Liver (tissue), 9 donors: ENCODE measurements around the gene PIGT. TPM values are rescaled to one million over a fixed set of nuclear protein-coding genes. Genes with fewer than 3 reads are reported as not detected.

Experiments
- DNase-seq: peaks from one replicate; pipeline ENCODE4 v3.0.0-alpha.2; 2017; ENCODE audit warnings: low spot score
- H3K27ac ChIP-seq, 2 donors: one replicate each; pipeline ENCODE4 v1.7.0; 2013; ENCODE audit warnings: inconsistent platforms in 2 of 2, low read length in 2 of 2, control low read depth in 1 of 2, low read depth in 1 of 2, mild to moderate bottlenecking in 1 of 2
- H3K27me3 ChIP-seq, 4 donors: one replicate each; pipeline versions ENCODE4 v1.6.1 to v1.7.0; 2013; ENCODE audit warnings: low read length in 3 of 4, inconsistent platforms in 1 of 4, mild to moderate bottlenecking in 1 of 4, moderate library complexity in 1 of 4; ENCODE audit not compliant: control insufficient read depth in 4 of 4, insufficient read depth in 4 of 4
- H3K36me3 ChIP-seq, 4 donors: one replicate each; pipeline versions ENCODE4 v1.6.1 to v1.7.0; 2013; ENCODE audit warnings: low read length in 3 of 4, mild to moderate bottlenecking in 3 of 4, low read depth in 1 of 4, moderate library complexity in 1 of 4; ENCODE audit not compliant: control insufficient read depth in 4 of 4, insufficient read depth in 3 of 4
- H3K4me1 ChIP-seq, 4 donors: one replicate each; pipeline versions ENCODE4 v1.6.1 to v1.7.0; 2013; ENCODE audit warnings: low read length in 3 of 4, mild to moderate bottlenecking in 3 of 4, moderate library complexity in 1 of 4; ENCODE audit not compliant: control insufficient read depth in 4 of 4, insufficient read depth in 4 of 4
- H3K4me3 ChIP-seq, 3 donors: one replicate each; pipeline versions ENCODE4 v1.6.1 to v1.7.0; 2013; ENCODE audit warnings: low read length in 3 of 3, control low read depth in 1 of 3, low read depth in 1 of 3, mild to moderate bottlenecking in 1 of 3
- H3K9ac ChIP-seq, 2 donors: one replicate each; pipeline ENCODE4 v1.7.0; 2013; ENCODE audit warnings: low read length in 2 of 2, mild to moderate bottlenecking in 2 of 2, moderate library complexity in 2 of 2, control low read depth in 1 of 2, low read depth in 1 of 2
- H3K9me3 ChIP-seq, 4 donors: one replicate each; pipeline versions ENCODE4 v1.6.1 to v1.7.0; 2013; ENCODE audit warnings: low read length in 3 of 4; ENCODE audit not compliant: control insufficient read depth in 4 of 4
- ATF3 ChIP-seq: IDR thresholded peaks from 2 replicates; pipeline ENCODE4 v1.6.1; 2016; ENCODE audit warnings: antibody characterized with exemption
- EGR1 ChIP-seq, 2 donors: IDR thresholded peaks; 2 replicates each; pipeline ENCODE4 v1.6.1; 2016 to 2018; ENCODE audit warnings: antibody characterized with exemption in 2 of 2, low read depth in 2 of 2
- FOXA1 ChIP-seq: IDR thresholded peaks from 2 replicates; pipeline ENCODE4 v1.6.1; 2016; ENCODE audit warnings: antibody characterized with exemption
- FOXA2 ChIP-seq: IDR thresholded peaks from 2 replicates; pipeline ENCODE4 v1.6.1; 2016; ENCODE audit warnings: antibody characterized with exemption
- GABPA ChIP-seq, 2 donors: IDR thresholded peaks in 1 of 2; conservative IDR thresholded peaks in 1 of 2; 2 replicates each; pipeline ENCODE4 v1.6.1; 2016; ENCODE audit warnings: antibody characterized with exemption in 2 of 2, mild to moderate bottlenecking in 1 of 2, moderate library complexity in 1 of 2
- HNF4A ChIP-seq, 2 donors: conservative IDR thresholded peaks; 2 replicates each; pipeline ENCODE4 v1.6.1; 2016; ENCODE audit warnings: antibody characterized with exemption in 2 of 2, mild to moderate bottlenecking in 2 of 2
- HNF4G ChIP-seq: IDR thresholded peaks from 2 replicates; pipeline ENCODE4 v1.6.1; 2016; ENCODE audit warnings: antibody characterized with exemption
- JUND ChIP-seq, 2 donors: IDR thresholded peaks; 2 replicates each; pipeline ENCODE4 v1.6.1; 2016; ENCODE audit warnings: antibody characterized with exemption in 2 of 2
- MAX ChIP-seq: IDR thresholded peaks from 2 replicates; pipeline ENCODE4 v1.6.1; 2016; ENCODE audit warnings: antibody characterized with exemption
- RAD21 ChIP-seq, 2 donors: IDR thresholded peaks; 2 replicates each; pipeline ENCODE4 v1.6.1; 2016; ENCODE audit warnings: antibody characterized with exemption in 2 of 2, mild to moderate bottlenecking in 2 of 2
- RXRA ChIP-seq, 2 donors: IDR thresholded peaks; 2 replicates each; pipeline ENCODE4 v1.6.1; 2017 to 2018; ENCODE audit warnings: antibody characterized with exemption in 2 of 2, mild to moderate bottlenecking in 1 of 2
- SP1 ChIP-seq: IDR thresholded peaks from 2 replicates; pipeline ENCODE4 v1.6.1; 2018; ENCODE audit warnings: antibody characterized with exemption, mild to moderate bottlenecking
- YY1 ChIP-seq: IDR thresholded peaks from 2 replicates; pipeline ENCODE4 v1.6.1; 2016; ENCODE audit warnings: antibody characterized with exemption, mild to moderate bottlenecking
- WGBS: extraction: QIAGEN DNeasy Blood & Tissue Kit; methylation state at CpG from one replicate; pipeline ENCODE4 v1.1.7; 2013; 5-methylcytosine and 5-hydroxymethylcytosine counted together
- polyA plus RNA-seq, 2 donors: library from polyadenylated mRNA; stranded (reverse) in 1 of 2; unstranded in 1 of 2; fragments of 200-250 nt in 1 of 2; fragments of >200 nt in 1 of 2; fragmentation: Nextera tagmentation in 1 of 2; extraction: Ambion mirVana in 1 of 2; gene quantifications; one replicate each; pipeline versions ENCODE4 v1.2.1 to v1.2.3, GENCODE V29; 2013 to 2015
- total RNA-seq, 2 donors: library from RNA; depleted of rRNA; stranded (reverse); fragments of >200 nt; gene quantifications; one replicate each; pipeline ENCODE4 v1.2.3, GENCODE V29; 2014
- TF ChIP-seq, protein P1 (sequence below): fragments of 150-350 bp; IDR thresholded peaks from 2 replicates; pipeline ENCODE4 v1.5.1; 2017; ENCODE audit warnings: improper control_type of control experiment, low read depth, low read length; ENCODE audit not compliant: missing input control
- TF ChIP-seq, protein P2 (sequence below): IDR thresholded peaks from 2 replicates; pipeline ENCODE4 v1.6.1; 2016; ENCODE audit warnings: antibody characterized with exemption, mild to moderate bottlenecking
- TF ChIP-seq, protein P3 (sequence below): IDR thresholded peaks from 2 replicates; pipeline ENCODE4 v1.6.1; 2016; ENCODE audit warnings: antibody characterized with exemption
- donor health status: healthy.
- donor health status: healthy.
- donor health status: healthy.
- donor health status: healthy.
- donor health status: healthy.

PIGT gene
- total and polyA plus RNA-seq, 4 donors, result 14.4 to 64.5 (median 34.1) TPM

DNA sequence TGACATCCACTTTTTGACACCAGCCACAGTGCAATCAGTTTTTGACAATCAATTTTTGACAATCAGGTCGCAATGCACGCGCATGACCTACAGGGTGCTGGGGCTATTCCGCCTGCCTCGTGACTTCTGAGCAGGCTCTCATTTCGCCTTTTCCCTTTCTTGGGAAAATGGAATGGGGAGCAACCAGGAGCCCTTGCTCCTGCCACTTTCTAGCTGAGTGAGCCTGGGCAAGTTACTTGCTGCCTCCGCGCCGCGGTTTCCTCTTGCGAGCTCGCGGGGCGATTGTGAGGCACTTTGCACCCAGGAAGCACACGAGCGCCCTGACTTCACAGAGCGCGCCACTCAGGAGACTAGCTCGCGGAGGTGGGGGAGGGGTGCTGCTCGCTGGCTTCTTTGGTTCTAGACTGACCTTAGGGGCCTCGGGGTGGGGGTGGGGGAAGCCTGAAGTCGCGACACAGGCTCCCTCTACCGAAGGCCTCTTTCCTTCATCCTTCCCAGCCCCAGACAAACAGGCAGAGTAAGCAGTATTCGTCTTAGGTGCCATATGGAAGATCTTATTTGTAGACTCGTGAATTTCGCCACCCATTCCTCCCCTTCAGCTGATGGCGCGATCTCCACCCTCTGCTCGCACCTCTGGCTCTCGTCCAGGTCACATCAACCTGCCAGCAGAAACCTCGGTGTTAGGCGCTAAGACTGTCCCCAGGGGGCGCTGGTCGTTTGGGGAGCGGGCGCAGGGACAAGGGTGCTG lies 42.4 kb upstream of the PIGT start (continued):
- TF ChIP-seq ATF3 (no peak), RAD21 (IDR thresholded peaks at IDR 0.05) (peak; percentile 86 to 94), FOXA2 (no peak), MAX (no peak), SP1 (peak; percentile 38), FOXA1 (no peak), EGR1 (IDR thresholded peaks at IDR 0.05; ENCODE audit: low read depth in 2 of 2) (no peak)

DNA sequence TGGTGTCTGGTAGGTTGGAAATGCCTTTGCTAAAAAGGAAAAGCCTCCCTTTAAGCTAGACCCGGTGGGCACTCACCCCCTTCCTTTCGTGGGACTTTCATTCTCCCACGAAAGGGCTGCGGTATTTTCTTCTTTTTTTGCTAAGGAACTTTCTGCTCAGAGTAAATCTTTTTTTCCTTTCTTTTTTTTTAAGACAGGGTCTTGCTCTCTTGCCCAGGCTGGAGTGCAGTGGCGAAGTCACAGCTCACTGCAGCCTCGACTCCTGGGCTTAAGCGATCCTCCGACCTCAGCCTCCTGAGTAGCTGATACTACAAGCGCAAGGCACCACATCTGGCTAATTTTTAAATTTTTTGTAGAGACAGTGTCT lies 41.9 kb upstream of the PIGT start:
- WGBS, result 67% methylated on average over 9 of the region's 9 CpGs
- H3K27ac ChIP-seq, result no peak overlapping the region

GRCh38 chr20:45374966-45375365 lies 41.0 kb upstream of the PIGT start:
- DNase-seq, result no peak
- WGBS, result 97% methylated on average over 14 of the region's 14 CpGs
- no peak for TF ChIP-seq JUND (IDR thresholded peaks at IDR 0.05)
- no peak for TF ChIP-seq YY1
- TF ChIP-seq ATF3, result no peak
- no peak for TF ChIP-seq EGR1 (IDR thresholded peaks at IDR 0.05; ENCODE audit: low read depth in 2 of 2)
- TF ChIP-seq RAD21 (IDR thresholded peaks at IDR 0.05), result no peak
- TF ChIP-seq FOXA1, result no peak
- TF ChIP-seq RXRA (IDR thresholded peaks at IDR 0.05), result no peak
- no peak for TF ChIP-seq MAX
- TF ChIP-seq GABPA (IDR thresholded peaks at IDR 0.05 in 1 of 2, conservative IDR thresholded peaks at IDR 0.05 in 1 of 2), result no peak
- TF ChIP-seq, protein P1, sequence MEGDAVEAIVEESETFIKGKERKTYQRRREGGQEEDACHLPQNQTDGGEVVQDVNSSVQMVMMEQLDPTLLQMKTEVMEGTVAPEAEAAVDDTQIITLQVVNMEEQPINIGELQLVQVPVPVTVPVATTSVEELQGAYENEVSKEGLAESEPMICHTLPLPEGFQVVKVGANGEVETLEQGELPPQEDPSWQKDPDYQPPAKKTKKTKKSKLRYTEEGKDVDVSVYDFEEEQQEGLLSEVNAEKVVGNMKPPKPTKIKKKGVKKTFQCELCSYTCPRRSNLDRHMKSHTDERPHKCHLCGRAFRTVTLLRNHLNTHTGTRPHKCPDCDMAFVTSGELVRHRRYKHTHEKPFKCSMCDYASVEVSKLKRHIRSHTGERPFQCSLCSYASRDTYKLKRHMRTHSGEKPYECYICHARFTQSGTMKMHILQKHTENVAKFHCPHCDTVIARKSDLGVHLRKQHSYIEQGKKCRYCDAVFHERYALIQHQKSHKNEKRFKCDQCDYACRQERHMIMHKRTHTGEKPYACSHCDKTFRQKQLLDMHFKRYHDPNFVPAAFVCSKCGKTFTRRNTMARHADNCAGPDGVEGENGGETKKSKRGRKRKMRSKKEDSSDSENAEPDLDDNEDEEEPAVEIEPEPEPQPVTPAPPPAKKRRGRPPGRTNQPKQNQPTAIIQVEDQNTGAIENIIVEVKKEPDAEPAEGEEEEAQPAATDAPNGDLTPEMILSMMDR, result no peak
- TF ChIP-seq SP1, result no peak

More for the DNA sequence above, 41.9 kb upstream of the PIGT start:
- Histone ChIP-seq H3K9me3 (no peaks in the 10 kb centered on the region), H3K4me1 (peaks cover 4 to 11% (median 5%) of the 10 kb centered on the region in 4 donors), H3K36me3 (peaks cover 0 to 2% (median 0%) of the 10 kb centered on the region in 4 donors), H3K4me3 (no peak overlapping the region), H3K9ac (no peak overlapping the region), H3K27me3 (no peaks in the 10 kb centered on the region)
- no peak for DNase-seq
- no peak for TF ChIP-seq RAD21 (IDR thresholded peaks at IDR 0.05)
- no peak for TF ChIP-seq HNF4G
- TF ChIP-seq SP1, result no peak
- TF ChIP-seq, protein P2, sequence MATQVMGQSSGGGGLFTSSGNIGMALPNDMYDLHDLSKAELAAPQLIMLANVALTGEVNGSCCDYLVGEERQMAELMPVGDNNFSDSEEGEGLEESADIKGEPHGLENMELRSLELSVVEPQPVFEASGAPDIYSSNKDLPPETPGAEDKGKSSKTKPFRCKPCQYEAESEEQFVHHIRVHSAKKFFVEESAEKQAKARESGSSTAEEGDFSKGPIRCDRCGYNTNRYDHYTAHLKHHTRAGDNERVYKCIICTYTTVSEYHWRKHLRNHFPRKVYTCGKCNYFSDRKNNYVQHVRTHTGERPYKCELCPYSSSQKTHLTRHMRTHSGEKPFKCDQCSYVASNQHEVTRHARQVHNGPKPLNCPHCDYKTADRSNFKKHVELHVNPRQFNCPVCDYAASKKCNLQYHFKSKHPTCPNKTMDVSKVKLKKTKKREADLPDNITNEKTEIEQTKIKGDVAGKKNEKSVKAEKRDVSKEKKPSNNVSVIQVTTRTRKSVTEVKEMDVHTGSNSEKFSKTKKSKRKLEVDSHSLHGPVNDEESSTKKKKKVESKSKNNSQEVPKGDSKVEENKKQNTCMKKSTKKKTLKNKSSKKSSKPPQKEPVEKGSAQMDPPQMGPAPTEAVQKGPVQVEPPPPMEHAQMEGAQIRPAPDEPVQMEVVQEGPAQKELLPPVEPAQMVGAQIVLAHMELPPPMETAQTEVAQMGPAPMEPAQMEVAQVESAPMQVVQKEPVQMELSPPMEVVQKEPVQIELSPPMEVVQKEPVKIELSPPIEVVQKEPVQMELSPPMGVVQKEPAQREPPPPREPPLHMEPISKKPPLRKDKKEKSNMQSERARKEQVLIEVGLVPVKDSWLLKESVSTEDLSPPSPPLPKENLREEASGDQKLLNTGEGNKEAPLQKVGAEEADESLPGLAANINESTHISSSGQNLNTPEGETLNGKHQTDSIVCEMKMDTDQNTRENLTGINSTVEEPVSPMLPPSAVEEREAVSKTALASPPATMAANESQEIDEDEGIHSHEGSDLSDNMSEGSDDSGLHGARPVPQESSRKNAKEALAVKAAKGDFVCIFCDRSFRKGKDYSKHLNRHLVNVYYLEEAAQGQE, result no peak
- TF ChIP-seq FOXA2, result no peak
- no peak for TF ChIP-seq YY1
- TF ChIP-seq, protein P3, sequence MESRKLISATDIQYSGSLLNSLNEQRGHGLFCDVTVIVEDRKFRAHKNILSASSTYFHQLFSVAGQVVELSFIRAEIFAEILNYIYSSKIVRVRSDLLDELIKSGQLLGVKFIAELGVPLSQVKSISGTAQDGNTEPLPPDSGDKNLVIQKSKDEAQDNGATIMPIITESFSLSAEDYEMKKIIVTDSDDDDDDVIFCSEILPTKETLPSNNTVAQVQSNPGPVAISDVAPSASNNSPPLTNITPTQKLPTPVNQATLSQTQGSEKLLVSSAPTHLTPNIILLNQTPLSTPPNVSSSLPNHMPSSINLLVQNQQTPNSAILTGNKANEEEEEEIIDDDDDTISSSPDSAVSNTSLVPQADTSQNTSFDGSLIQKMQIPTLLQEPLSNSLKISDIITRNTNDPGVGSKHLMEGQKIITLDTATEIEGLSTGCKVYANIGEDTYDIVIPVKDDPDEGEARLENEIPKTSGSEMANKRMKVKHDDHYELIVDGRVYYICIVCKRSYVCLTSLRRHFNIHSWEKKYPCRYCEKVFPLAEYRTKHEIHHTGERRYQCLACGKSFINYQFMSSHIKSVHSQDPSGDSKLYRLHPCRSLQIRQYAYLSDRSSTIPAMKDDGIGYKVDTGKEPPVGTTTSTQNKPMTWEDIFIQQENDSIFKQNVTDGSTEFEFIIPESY, result no peak
- no peak for TF ChIP-seq HNF4A (conservative IDR thresholded peaks at IDR 0.05)
- TF ChIP-seq FOXA1, result no peak

More at GRCh38 chr20:45374966-45375365, 41.0 kb upstream of the PIGT start:
- no peak overlapping the region for H3K27ac ChIP-seq
- no peaks in the 10 kb centered on the region for H3K9me3 ChIP-seq
- H3K9ac ChIP-seq, result no peak overlapping the region
- H3K27me3 ChIP-seq, result no peaks in the 10 kb centered on the region
- H3K36me3 ChIP-seq, result peaks cover 0 to 2% (median 0%) of the 10 kb centered on the region in 4 donors
- H3K4me1 ChIP-seq, result peaks cover 4 to 11% (median 5%) of the 10 kb centered on the region in 4 donors
- H3K4me3 ChIP-seq, result no peak overlapping the region
